WERI-Rb-1 (cell line): Measurements from ENCODE around the gene NES.

Source experiments
- DNase-seq: peaks from one replicate; pipeline ENCODE4 v3.0.0-alpha.2; 2020
- H3K27ac ChIP-seq: fragments of 250-450 bp; sonication (Bioruptor Pico); 2 replicates; pipeline ENCODE4 v1.5.1; 2020; ENCODE audit warnings: mild to moderate bottlenecking, moderate library complexity
- H3K27me3 ChIP-seq: fragments of 250-450 bp; sonication (Bioruptor Pico); 2 replicates; pipeline ENCODE4 v1.5.1; 2021; ENCODE audit warnings: mild to moderate bottlenecking, low read depth, moderate library complexity; ENCODE audit not compliant: insufficient read depth, severe bottlenecking
- H3K36me3 ChIP-seq: fragments of 250-450 bp; sonication (Bioruptor Pico); 2 replicates; pipeline ENCODE4 v1.5.1; 2020; ENCODE audit warnings: mild to moderate bottlenecking, moderate library complexity
- H3K4me3 ChIP-seq: 2 replicates; pipeline ENCODE4 v1.5.1; 2011; ENCODE audit warnings: low read depth, mild to moderate bottlenecking, control low read depth, low read length
- H3K9me3 ChIP-seq: fragments of 250-450 bp; sonication (Bioruptor Pico); 2 replicates; pipeline ENCODE4 v1.5.1; 2021; ENCODE audit warnings: mild to moderate bottlenecking, moderate library complexity; ENCODE audit not compliant: severe bottlenecking
- TF ChIP-seq, protein P1 (sequence below): IDR thresholded peaks from 2 replicates; pipeline ENCODE4 v1.5.1; 2011; ENCODE audit warnings: low read depth, mild to moderate bottlenecking, control low read depth, inconsistent platforms, low read length

Gene NES

DNA sequence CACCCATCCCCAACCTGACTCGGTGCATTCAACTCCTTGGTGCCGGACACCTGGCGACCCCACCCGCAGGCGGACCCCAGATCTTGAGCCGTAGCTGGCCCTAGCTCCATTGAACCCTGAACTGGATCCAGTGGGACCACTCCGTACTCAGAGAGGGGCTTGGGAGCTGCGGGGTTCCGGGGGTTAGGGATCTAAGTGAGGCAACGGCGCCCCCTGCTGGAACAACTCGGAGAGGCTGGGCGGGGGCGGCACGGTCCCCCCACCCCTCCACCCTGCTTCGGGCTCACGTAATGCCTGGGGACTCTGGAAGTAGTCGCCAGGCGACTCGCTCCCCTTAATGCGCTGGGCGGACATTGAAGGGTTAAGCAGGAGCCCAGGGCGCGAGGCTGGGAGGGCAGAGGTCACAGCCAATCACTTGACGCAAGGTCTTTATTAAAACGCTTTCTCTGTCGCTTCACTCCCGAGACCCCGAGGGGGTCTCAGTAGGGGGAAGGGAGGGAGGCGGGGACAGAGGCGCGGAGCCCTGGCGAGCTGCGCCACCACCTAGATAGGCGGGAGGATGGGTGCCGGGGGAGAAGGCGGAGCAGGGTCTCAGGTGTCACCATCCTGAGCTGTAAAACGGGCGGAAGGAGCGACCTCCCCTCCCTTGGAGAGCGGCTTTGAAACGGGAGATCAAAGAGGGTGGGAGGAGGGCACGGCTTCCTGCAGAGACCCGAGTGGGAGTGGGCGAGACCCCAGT, 28.9 kb upstream of the NES start:
- Histone ChIP-seq H3K4me3 (peak overlapping the region; percentile 74), H3K27me3 (no peaks in the 10 kb centered on the region), H3K27ac (peak overlapping the region; percentile 86), H3K36me3 (peaks cover 24% of the 10 kb centered on the region), H3K9me3 (no peaks in the 10 kb centered on the region)
- TF ChIP-seq, protein P1, sequence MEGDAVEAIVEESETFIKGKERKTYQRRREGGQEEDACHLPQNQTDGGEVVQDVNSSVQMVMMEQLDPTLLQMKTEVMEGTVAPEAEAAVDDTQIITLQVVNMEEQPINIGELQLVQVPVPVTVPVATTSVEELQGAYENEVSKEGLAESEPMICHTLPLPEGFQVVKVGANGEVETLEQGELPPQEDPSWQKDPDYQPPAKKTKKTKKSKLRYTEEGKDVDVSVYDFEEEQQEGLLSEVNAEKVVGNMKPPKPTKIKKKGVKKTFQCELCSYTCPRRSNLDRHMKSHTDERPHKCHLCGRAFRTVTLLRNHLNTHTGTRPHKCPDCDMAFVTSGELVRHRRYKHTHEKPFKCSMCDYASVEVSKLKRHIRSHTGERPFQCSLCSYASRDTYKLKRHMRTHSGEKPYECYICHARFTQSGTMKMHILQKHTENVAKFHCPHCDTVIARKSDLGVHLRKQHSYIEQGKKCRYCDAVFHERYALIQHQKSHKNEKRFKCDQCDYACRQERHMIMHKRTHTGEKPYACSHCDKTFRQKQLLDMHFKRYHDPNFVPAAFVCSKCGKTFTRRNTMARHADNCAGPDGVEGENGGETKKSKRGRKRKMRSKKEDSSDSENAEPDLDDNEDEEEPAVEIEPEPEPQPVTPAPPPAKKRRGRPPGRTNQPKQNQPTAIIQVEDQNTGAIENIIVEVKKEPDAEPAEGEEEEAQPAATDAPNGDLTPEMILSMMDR = peak; percentile 92
- peak; percentile 98 for DNase-seq

DNA sequence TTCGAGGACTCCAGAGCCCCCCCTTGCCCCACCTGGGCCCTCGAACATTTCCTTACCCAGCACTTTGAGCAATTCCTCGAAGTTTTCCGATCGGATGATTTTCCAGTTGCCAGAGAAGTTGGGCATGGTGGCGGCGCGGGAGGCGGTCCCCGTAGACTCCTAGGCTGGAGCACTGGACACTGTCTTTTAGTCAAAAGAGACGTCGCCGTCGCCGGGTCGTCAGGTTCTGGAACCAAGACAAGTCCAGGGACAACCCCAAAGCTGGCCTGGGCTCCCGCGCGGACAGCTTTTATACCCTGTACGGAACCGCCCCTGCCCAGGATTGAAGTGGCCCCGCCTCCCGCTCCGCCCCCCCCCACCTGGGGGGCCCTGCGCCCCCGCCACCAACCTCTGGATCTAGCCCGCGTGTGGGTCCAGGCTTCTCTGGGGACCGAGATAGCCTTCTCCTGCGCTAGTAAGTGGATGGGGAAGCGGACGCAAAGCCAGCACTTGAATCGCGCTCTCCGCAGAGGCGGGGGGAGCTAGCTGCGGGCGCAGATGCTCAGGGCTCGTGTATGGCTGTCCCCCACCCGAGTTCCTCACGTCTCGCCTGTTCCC, 28.2 kb upstream of the NES start, which contains the start of gene CRABP2:
Gene CRABP2 (minus strand): TSS at position 263 of the 597 bp plus-strand sequence. CDS start 137 bp downstream, at position 126.
- H3K9me3 ChIP-seq = no peaks in the 10 kb centered on the region
- H3K36me3 ChIP-seq = peaks cover 30% of the 10 kb centered on the region
- DNase-seq = peak; percentile 94
- no peaks in the 10 kb centered on the region for H3K27me3 ChIP-seq
- H3K4me3 ChIP-seq = peak within 1 kb of the TSS; percentile 74
- TF ChIP-seq, protein P1 = no peak
- peak within 1 kb of the TSS; percentile 86 for H3K27ac ChIP-seq

DNA sequence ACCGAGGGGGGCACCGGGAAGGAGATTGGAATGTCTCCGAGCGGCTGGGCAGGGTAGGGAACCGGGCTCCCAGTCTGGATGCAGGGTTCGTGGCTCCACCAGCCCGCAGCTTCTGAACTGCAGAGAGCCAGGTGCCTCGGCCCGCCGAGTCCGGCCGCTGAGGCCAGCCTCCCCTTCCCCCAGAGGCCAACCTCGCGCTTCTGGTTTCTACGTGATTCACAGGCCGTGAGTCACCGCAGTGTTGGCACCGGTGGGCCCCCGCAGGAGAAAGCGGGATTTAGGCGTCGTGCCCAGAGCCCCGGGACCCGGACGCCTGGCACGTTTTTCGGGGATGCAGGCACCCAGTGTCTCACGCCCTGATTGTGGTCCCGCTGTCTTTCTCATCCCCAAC, 27.7 kb upstream of the NES start:
- TF ChIP-seq, protein P1 = no peak
- Histone ChIP-seq H3K9me3 (no peaks in the 10 kb centered on the region), H3K27ac (peak overlapping the region; percentile 86), H3K36me3 (peaks cover 35% of the 10 kb centered on the region), H3K27me3 (no peaks in the 10 kb centered on the region), H3K4me3 (peak overlapping the region; percentile 74)
- peak; percentile 57 for DNase-seq

DNA sequence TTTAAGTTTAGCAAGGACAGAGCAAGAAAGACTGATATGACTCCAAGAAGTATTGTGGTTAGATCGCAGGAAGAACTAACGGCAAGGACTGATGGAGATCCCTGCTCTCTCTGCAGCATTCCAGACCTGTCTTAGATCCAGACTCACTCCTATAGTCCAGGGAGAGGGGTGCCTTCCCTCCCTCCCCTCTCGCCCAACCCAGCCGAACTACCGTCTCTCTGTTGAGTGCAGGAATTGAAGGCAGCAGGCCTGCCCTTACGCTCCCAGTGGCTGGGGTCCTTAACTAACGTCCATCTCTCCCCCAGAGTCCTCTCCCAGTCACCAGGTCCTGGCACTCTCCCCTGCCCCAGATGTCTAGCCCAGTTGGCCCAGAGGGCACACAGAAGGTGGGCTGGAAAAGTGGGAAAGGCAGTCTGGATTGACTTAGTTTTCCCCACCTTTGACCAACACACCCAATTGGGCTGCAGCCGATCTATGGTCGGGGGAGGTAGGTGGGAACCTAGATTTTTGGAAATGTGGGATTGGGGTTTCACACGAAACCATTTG, 27.0 kb upstream of the NES start:
- peak overlapping the region; percentile 74 for H3K4me3 ChIP-seq
- peaks cover 42% of the 10 kb centered on the region for H3K36me3 ChIP-seq
- no peaks in the 10 kb centered on the region for H3K9me3 ChIP-seq
- DNase-seq = no peak
- H3K27ac ChIP-seq = peak overlapping the region; percentile 86
- TF ChIP-seq, protein P1 = no peak
- no peaks in the 10 kb centered on the region for H3K27me3 ChIP-seq

DNA sequence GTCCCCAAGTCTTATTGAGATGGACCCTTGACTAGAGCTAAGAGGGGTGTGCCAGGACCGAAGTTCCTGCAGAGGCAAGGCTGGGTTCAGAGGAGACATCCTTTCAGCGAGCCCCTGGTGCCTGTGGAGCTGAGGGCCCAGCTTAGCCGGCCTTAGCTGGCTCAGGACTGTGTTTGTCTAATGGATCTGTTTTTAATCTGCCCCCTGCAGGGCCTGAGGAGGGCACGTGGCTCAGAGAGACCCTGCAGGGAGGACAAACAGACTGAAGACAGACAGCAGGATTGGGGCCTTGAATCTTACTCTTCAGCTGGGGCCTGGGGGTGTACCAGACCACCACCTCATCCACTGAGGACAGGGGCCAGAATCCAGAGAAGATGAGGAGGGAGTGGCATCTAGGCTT, 26.5 kb upstream of the NES start:
- Histone ChIP-seq H3K36me3 (peaks cover 47% of the 10 kb centered on the region), H3K27ac (peak overlapping the region; percentile 86), H3K27me3 (no peaks in the 10 kb centered on the region), H3K4me3 (peak overlapping the region; percentile 74), H3K9me3 (no peaks in the 10 kb centered on the region)
- TF ChIP-seq, protein P1 = 0 out of 2 replicates have a peak, but pooled peaks have one; percentile 4
- peak; percentile 94 for DNase-seq
